ENCODE data around the gene SIRT3.

The SIRT3 gene

DNA sequence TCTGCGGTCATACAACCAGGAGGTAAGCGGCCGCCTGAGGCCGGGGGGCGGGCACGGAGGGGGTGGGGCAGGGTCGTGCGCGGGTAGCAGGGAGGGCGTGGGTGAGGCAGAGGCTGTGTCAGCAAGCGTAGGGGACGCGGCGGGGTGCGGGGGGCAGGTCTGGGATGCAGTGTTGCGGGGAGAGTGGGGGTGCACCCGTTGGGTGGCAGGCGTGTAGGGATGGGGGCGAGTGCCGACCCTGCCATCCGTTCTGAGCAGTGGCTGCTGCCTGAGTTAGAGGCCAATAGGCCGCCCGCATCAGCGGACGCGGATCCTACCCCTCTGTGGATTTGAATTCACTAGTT lies 27.3 kb downstream of the SIRT3 start:
- 0 out of 2 replicates have a peak overlapping the region, but pooled peaks have one; percentile 93 for H3K27ac ChIP-seq
- no peak overlapping the region for H3K4me3 ChIP-seq (IDR thresholded peaks at IDR 0.05; ENCODE audit: insufficient read depth, low read depth, low read length)
- no peaks in the 10 kb centered on the region for H4K20me1 ChIP-seq (ENCODE audit: insufficient read depth)
- no peaks in the 10 kb centered on the region for H3K27me3 ChIP-seq (ENCODE audit: insufficient read depth, low read depth)
- peak overlapping the region; percentile 64; the same call in 1 of the 2 replicates for H3K4me2 ChIP-seq
- H2AFZ ChIP-seq (ENCODE audit: low read depth) = peak overlapping the region; percentile 48; the same call in 1 of the 2 replicates
- H3K79me2 ChIP-seq (ENCODE audit: insufficient read depth, low read depth) = peaks cover 40% of the 10 kb centered on the region
- H3K36me3 ChIP-seq (ENCODE audit: insufficient read depth) = no peaks in the 10 kb centered on the region; the same call in 1 of the 2 replicates
- TF ChIP-seq, protein P1, sequence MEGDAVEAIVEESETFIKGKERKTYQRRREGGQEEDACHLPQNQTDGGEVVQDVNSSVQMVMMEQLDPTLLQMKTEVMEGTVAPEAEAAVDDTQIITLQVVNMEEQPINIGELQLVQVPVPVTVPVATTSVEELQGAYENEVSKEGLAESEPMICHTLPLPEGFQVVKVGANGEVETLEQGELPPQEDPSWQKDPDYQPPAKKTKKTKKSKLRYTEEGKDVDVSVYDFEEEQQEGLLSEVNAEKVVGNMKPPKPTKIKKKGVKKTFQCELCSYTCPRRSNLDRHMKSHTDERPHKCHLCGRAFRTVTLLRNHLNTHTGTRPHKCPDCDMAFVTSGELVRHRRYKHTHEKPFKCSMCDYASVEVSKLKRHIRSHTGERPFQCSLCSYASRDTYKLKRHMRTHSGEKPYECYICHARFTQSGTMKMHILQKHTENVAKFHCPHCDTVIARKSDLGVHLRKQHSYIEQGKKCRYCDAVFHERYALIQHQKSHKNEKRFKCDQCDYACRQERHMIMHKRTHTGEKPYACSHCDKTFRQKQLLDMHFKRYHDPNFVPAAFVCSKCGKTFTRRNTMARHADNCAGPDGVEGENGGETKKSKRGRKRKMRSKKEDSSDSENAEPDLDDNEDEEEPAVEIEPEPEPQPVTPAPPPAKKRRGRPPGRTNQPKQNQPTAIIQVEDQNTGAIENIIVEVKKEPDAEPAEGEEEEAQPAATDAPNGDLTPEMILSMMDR (conservative IDR thresholded peaks at IDR 0.05; ENCODE audit: low read depth, low read length) = no peak
- H3K4me1 ChIP-seq (ENCODE audit: low read depth, poor library complexity, severe bottlenecking) = peaks cover 18% of the 10 kb centered on the region
- H3K9ac ChIP-seq = no peak overlapping the region; the same call in 1 of the 2 replicates

DNA sequence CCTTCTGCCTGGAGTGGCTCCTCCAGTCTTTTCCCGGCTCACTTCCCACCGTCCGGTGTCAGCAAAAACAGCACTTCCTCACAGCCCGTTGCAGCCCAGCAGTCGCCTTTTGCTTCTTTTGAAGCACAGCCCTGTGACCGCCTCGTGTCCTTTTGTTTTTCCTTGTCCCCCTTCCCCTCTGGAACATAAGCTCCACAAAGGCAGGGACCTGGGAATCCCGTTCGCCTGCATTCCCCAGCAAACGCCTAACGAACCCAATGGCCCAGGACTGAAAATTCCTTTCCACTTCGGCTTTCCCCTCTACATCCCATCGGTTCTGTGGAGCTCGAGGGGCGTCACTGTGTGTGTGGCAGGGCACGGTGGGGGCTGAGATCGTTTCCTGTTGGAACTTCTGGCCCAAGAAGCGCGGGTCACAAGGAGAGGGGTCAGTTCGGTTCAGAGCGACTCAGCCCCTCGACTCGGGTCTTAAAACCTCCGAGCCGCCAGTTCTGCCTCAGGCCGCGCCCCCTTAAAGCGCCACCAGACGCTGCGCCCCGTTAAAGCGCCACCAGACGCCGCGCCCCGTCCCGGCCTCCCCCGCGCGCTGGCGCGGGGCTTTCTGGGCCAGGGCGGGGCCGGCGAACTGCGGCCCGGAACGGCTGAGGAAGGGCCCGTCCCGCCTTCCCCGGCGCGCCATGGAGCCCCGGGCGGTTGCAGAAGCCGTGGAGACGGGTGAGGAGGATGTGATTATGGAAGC lies 27.8 kb downstream of the SIRT3 start:
- H3K27me3 ChIP-seq (ENCODE audit: insufficient read depth, low read depth) = no peaks in the 10 kb centered on the region
- peak overlapping the region; percentile 77 for H3K9ac ChIP-seq
- H3K4me1 ChIP-seq (ENCODE audit: low read depth, poor library complexity, severe bottlenecking) = peaks cover 18% of the 10 kb centered on the region
- peak overlapping the region; percentile 98 for H3K4me2 ChIP-seq
- no peaks in the 10 kb centered on the region for H4K20me1 ChIP-seq (ENCODE audit: insufficient read depth)
- peak overlapping the region; percentile 93 for H3K27ac ChIP-seq
- TF ChIP-seq, protein P1 (conservative IDR thresholded peaks at IDR 0.05; ENCODE audit: low read depth, low read length) = no peak
- no peaks in the 10 kb centered on the region; the same call in 1 of the 2 replicates for H3K36me3 ChIP-seq (ENCODE audit: insufficient read depth)
- peaks cover 40% of the 10 kb centered on the region for H3K79me2 ChIP-seq (ENCODE audit: insufficient read depth, low read depth)
- H3K4me3 ChIP-seq (IDR thresholded peaks at IDR 0.05; ENCODE audit: insufficient read depth, low read depth, low read length) = no peak overlapping the region
- peak overlapping the region; percentile 48 for H2AFZ ChIP-seq (ENCODE audit: low read depth)

DNA sequence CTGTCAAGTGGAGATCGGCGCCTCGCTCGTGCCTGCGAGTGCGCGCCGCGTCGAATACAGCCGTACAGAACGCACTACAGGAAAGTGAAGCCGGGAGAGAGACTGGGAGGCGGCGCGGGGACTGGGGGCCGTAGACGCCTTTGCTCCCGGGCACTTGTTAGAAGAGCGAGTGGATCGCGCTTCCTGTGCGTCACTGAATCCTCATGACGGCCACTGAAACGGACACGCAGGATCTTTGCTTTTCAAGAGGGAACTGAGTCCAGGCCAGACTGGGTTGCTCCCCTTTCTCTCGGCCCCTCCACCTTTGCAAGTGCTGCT lies 28.3 kb downstream of the SIRT3 start:
- H3K9ac ChIP-seq = peak overlapping the region; percentile 77

DNA sequence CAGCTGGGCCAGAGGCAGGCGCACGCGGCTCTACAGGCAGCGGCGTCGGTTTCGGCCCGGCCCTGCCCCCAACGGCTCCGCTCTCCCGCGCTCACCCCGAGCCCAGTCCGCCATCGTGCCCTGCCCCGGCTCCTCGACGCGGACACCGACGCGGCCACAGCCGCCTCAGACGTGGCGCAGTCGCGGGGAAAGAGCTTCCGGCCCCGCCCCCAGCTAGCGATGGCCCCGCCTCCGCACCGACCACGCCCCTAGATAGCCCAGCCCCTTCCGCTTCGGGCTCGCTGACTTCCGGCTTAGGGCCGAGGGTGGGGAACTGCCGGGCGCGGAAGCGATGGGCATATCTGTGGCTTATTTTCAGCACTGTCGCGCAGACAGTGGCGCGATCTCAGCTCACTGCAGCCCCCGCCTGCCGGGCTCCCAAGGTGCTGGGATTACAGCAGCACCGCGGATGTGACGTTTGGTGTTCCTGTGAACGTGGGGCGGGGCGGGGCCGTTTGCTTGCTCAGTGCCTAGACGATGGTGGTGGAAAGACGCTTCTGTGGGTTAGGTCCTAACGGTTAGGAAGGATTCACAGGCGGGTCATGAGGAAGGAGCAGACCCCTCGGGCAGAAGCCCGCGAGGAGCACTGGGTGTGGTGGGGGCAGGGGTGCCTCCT lies 28.8 kb downstream of the SIRT3 start, which contains the start of the genes BET1L and RIC8A:
Gene BET1L, minus strand, starts transcription at position 192 of the 655 bp plus-strand sequence. Its CDS starts 78 bp downstream, at position 114.
Gene RIC8A, plus strand, starts transcription at position 501 of the 655 bp plus-strand sequence. CDS start 1,147 bp downstream, outside the sequence.
- H3K79me2 ChIP-seq (ENCODE audit: insufficient read depth, low read depth) = peaks cover 40% of the 10 kb centered on the region
- peaks cover 18% of the 10 kb centered on the region for H3K4me1 ChIP-seq (ENCODE audit: low read depth, poor library complexity, severe bottlenecking)
- H3K27ac ChIP-seq = peak within 1 kb of the TSS; percentile 93
- peak within 1 kb of the TSS; percentile 98 for H3K4me2 ChIP-seq
- no peaks in the 10 kb centered on the region; the same call in 1 of the 2 replicates for H3K36me3 ChIP-seq (ENCODE audit: insufficient read depth)
- peak within 1 kb of the TSS; percentile 77 for H3K9ac ChIP-seq
- no peaks in the 10 kb centered on the region for H3K27me3 ChIP-seq (ENCODE audit: insufficient read depth, low read depth)
- peak within 1 kb of the TSS; percentile 48 for H2AFZ ChIP-seq (ENCODE audit: low read depth)
- no peak within 1 kb of the TSS for H3K4me3 ChIP-seq (IDR thresholded peaks at IDR 0.05; ENCODE audit: insufficient read depth, low read depth, low read length)
- no peaks in the 10 kb centered on the region for H4K20me1 ChIP-seq (ENCODE audit: insufficient read depth)
- TF ChIP-seq, protein P1 (conservative IDR thresholded peaks at IDR 0.05; ENCODE audit: low read depth, low read length) = no peak

More for the DNA sequence above, 28.3 kb downstream of the SIRT3 start:
- no peaks in the 10 kb centered on the region; the same call in 1 of the 2 replicates for H3K36me3 ChIP-seq (ENCODE audit: insufficient read depth)
- H4K20me1 ChIP-seq (ENCODE audit: insufficient read depth) = no peaks in the 10 kb centered on the region
- peaks cover 18% of the 10 kb centered on the region for H3K4me1 ChIP-seq (ENCODE audit: low read depth, poor library complexity, severe bottlenecking)
- TF ChIP-seq, protein P1 (conservative IDR thresholded peaks at IDR 0.05; ENCODE audit: low read depth, low read length) = no peak
- H3K4me2 ChIP-seq = peak overlapping the region; percentile 98
- no peak overlapping the region for H3K4me3 ChIP-seq (IDR thresholded peaks at IDR 0.05; ENCODE audit: insufficient read depth, low read depth, low read length)
- H2AFZ ChIP-seq (ENCODE audit: low read depth) = peak overlapping the region; percentile 48
- H3K79me2 ChIP-seq (ENCODE audit: insufficient read depth, low read depth) = peaks cover 40% of the 10 kb centered on the region
- H3K27me3 ChIP-seq (ENCODE audit: insufficient read depth, low read depth) = no peaks in the 10 kb centered on the region
- H3K27ac ChIP-seq = peak overlapping the region; percentile 93
